A549 (cell line): Measurements from ENCODE around the gene KRTAP3-2. TPM values are rescaled to one million over a fixed set of nuclear protein-coding genes. Genes with fewer than 3 reads are reported as not detected.

Experiments used
- ATAC-seq, 2 experiments: fragments of 200-7000 bp in 1 of 2; fragments of >200 bp in 1 of 2; cut with Nextera tagmentation in 1 of 2; cut with Tn5 transposase in 1 of 2; 3 replicates each; pipeline versions ENCODE4 v1.8.0 to v1.9.1; 2018 to 2020; ENCODE audit warnings: mild to moderate bottlenecking in 1 of 2, moderate library complexity in 1 of 2
- CTCF ChIA-PET: fragments of 300-600 bp; sonication (Branson Sonifier 250); formaldehyde crosslinking; extraction: SDS; loops from one replicate; lab custom pipeline; 2021; ENCODE audit warnings: antibody characterized with exemption, inconsistent platforms; lab: Yijun Ruan, JAX
- POLR2A ChIA-PET: fragments of 350-600 bp; formaldehyde crosslinking; extraction: SDS; loops from one replicate; lab custom pipeline; 2021; ENCODE audit warnings: antibody characterized with exemption, inconsistent platforms; lab: Yijun Ruan, JAX
- DNase-seq, 2 experiments: peaks; one replicate each; pipeline versions ENCODE4 v3.0.0 to v3.0.0-alpha.2; 2011 to 2016; ENCODE audit warnings: low read depth in 1 of 2, low spot score in 1 of 2
- FAIRE-seq: peaks from 2 replicates; lab custom pipeline; 2011; peaks lifted over from hg19 to GRCh38; lab: Jason Lieb, UNC
- H3K27ac ChIP-seq, 2 experiments: fragments of >200 bp; sonication (Bioruptor Twin); formaldehyde crosslinking; 3 replicates each; pipeline ENCODE4 v1.5.1; 2016 to 2017
- H3K4me1 ChIP-seq: fragments of >200 bp; sonication (Bioruptor Twin); formaldehyde crosslinking; 3 replicates; pipeline ENCODE4 v1.6.1; 2016
- H3K4me2 ChIP-seq: fragments of >200 bp; sonication (Bioruptor Twin); formaldehyde crosslinking; 3 replicates; pipeline ENCODE4 v1.6.1; 2016
- H3K4me3 ChIP-seq: fragments of >200 bp; sonication (Bioruptor Twin); formaldehyde crosslinking; 3 replicates; pipeline ENCODE4 v1.5.1; 2016
- H3K9me3 ChIP-seq: fragments of >200 bp; sonication (Bioruptor Twin); formaldehyde crosslinking; 3 replicates; pipeline ENCODE4 v1.6.1; 2016
- CBX8 ChIP-seq: fragments of 200-600 bp; sonication (generic); IDR thresholded peaks from 2 replicates; pipeline ENCODE4 v1.6.1; 2016
- CHD2 ChIP-seq: fragments of 150-350 bp; IDR thresholded peaks from 2 replicates; pipeline ENCODE4 v1.6.1; 2014; ENCODE audit warnings: low read length; ENCODE audit not compliant: partially characterized antibody
- EP300 ChIP-seq, 2 experiments: fragments of >200 bp; sonication (Bioruptor Twin); formaldehyde crosslinking; IDR thresholded peaks; 2 replicates in 1 of 2; 3 replicates in 1 of 2; pipeline ENCODE4 v1.6.1; 2016 to 2017
- ESRRA ChIP-seq: fragments of 150-350 bp; IDR thresholded peaks from 2 replicates; pipeline ENCODE4 v1.6.1; 2014; ENCODE audit warnings: mild to moderate bottlenecking, low read length, borderline replicate concordance
- HDAC2 ChIP-seq: fragments of 200-600 bp; sonication (generic); IDR thresholded peaks from 2 replicates; pipeline ENCODE4 v1.6.1; 2016
- HEYL ChIP-seq: fragments of 250-450 bp; sonication (Bioruptor Pico); IDR thresholded peaks from 2 replicates; pipeline ENCODE4 v1.8.0; 2021; ENCODE audit warnings: mild to moderate bottlenecking, moderate library complexity
- JUNB ChIP-seq: fragments of >200 bp; sonication (Bioruptor Twin); formaldehyde crosslinking; IDR thresholded peaks from 2 replicates; pipeline ENCODE4 v1.6.1; 2016
- KDM1A ChIP-seq: fragments of 200-600 bp; sonication (generic); IDR thresholded peaks from 2 replicates; pipeline ENCODE4 v1.6.1; 2016; ENCODE audit warnings: low read depth, mild to moderate bottlenecking
- NPAS2 ChIP-seq: fragments of 250-450 bp; sonication (Bioruptor Pico); IDR thresholded peaks from 2 replicates; pipeline ENCODE4 v1.8.0; 2022; ENCODE audit warnings: mild to moderate bottlenecking, moderate library complexity, borderline replicate concordance
- POLR2A ChIP-seq: IDR thresholded peaks from 2 replicates; pipeline ENCODE4 v1.6.1; 2012; ENCODE audit warnings: mild to moderate bottlenecking, low read length
- RARB ChIP-seq: fragments of 250-450 bp; sonication (Bioruptor Pico); IDR thresholded peaks from 2 replicates; pipeline ENCODE4 v1.8.0; 2021; ENCODE audit warnings: mild to moderate bottlenecking, moderate library complexity
- RNF2 ChIP-seq: fragments of 200-600 bp; sonication (generic); IDR thresholded peaks from 2 replicates; pipeline ENCODE4 v1.6.1; 2016; ENCODE audit warnings: low read depth, mild to moderate bottlenecking, antibody characterized with exemption, moderate library complexity, borderline replicate concordance
- SMC3 ChIP-seq: fragments of >200 bp; sonication (Bioruptor Twin); formaldehyde crosslinking; IDR thresholded peaks from 3 replicates; pipeline ENCODE4 v1.6.1; 2018; ENCODE audit warnings: inconsistent platforms
- ZSCAN20 ChIP-seq: fragments of 250-450 bp; sonication (Bioruptor Pico); IDR thresholded peaks from 2 replicates; pipeline ENCODE4 v1.8.0; 2022; ENCODE audit warnings: mild to moderate bottlenecking, moderate library complexity
- WGBS: methylation state at CpG from one replicate; pipeline ENCODE4 v1.1.6; 2017; ENCODE audit errors: missing lambda C conversion rate; 5-methylcytosine and 5-hydroxymethylcytosine counted together
- polyA plus RNA-seq, 4 experiments: library from polyadenylated mRNA; depleted of rRNA in 3 of 4; stranded (reverse); fragments of >200 nt; fragmentation: RNase III in 1 of 4; extraction: RNeasy Plus Mini Kit Qiagen cat#74134 plus additional on column Dnase treatment in 1 of 4; gene quantifications; 2 replicates in 3 of 4; 3 replicates in 1 of 4; pipeline ENCODE4 v1.2.3, GENCODE V29; 2011 to 2017
- TF ChIP-seq, protein P1 (sequence below): fragments of 250-450 bp; sonication (Bioruptor Pico); IDR thresholded peaks from 2 replicates; pipeline ENCODE4 v1.5.0; 2021; ENCODE audit warnings: mild to moderate bottlenecking, moderate library complexity, borderline replicate concordance
- TF ChIP-seq, protein P2 (sequence below): fragments of 450-650 bp; IDR thresholded peaks from 2 replicates; pipeline ENCODE4 v1.6.1; 2014; ENCODE audit warnings: antibody characterized with exemption
- TF ChIP-seq, protein P3 (sequence below): fragments of >200 bp; sonication (Bioruptor Twin); formaldehyde crosslinking; IDR thresholded peaks from 3 replicates; pipeline ENCODE4 v1.6.1; 2016
- TF ChIP-seq, protein P4 (sequence below): fragments of >200 bp; sonication (Bioruptor Twin); formaldehyde crosslinking; IDR thresholded peaks from 3 replicates; pipeline ENCODE4 v1.5.1; 2016
- TF ChIP-seq, protein P5 (sequence below): IDR thresholded peaks from 2 replicates; pipeline ENCODE4 v1.6.1; 2012; ENCODE audit warnings: low read depth, borderline replicate concordance

The KRTAP3-2 gene
- polyA plus RNA-seq, 2 of the 4 experiments (the other 2 are of a cell fraction) = not detected

DNA sequence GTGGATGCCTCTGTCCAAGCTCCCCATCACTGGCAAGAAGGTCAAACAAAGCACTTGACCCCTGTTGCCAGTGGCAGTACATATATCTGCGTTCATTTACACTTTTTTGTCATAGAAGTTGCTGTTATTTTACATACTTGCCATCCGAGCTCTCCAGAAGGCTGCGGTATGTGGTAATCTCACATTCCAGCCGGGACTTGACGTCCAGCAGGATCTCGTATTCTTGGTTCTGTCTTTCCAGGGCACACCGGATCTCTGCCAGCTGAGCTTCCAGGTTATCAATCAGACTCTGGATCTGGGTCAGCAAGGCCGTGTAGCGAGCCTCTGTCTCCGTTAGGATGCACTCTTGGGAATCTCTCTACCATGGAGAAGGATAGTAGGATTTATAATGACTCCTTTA lies 39.6 kb downstream of the KRTAP3-2 start:
- CTCF ChIA-PET = interaction anchor here (1.0 to 1.5 kb wide), 3 partner anchors 28 to 536 kb away, joined by 3 to 7 read pairs (median 3); no protein-coding TSS in a partner anchor
- no peaks in the 10 kb centered on the region for H3K9me3 ChIP-seq
- ATAC-seq (no peak), FAIRE-seq (no peak), DNase-seq (no peak)
- POLR2A ChIA-PET = no interaction called here
- H3K4me1 ChIP-seq = peaks cover 24% of the 10 kb centered on the region
- H3K27ac ChIP-seq = no peak overlapping the region
- no peak overlapping the region for H3K4me2 ChIP-seq
- TF ChIP-seq, protein P1, sequence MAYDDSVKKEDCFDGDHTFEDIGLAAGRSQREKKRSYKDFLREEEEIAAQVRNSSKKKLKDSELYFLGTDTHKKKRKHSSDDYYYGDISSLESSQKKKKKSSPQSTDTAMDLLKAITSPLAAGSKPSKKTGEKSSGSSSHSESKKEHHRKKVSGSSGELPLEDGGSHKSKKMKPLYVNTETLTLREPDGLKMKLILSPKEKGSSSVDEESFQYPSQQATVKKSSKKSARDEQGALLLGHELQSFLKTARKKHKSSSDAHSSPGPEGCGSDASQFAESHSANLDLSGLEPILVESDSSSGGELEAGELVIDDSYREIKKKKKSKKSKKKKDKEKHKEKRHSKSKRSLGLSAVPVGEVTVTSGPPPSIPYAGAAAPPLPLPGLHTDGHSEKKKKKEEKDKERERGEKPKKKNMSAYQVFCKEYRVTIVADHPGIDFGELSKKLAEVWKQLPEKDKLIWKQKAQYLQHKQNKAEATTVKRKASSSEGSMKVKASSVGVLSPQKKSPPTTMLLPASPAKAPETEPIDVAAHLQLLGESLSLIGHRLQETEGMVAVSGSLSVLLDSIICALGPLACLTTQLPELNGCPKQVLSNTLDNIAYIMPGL (CRISPR knock-in tag) = no peak
- 91% methylated on average over 10 of the region's 10 CpGs for WGBS
- no peak overlapping the region for H3K4me3 ChIP-seq

DNA sequence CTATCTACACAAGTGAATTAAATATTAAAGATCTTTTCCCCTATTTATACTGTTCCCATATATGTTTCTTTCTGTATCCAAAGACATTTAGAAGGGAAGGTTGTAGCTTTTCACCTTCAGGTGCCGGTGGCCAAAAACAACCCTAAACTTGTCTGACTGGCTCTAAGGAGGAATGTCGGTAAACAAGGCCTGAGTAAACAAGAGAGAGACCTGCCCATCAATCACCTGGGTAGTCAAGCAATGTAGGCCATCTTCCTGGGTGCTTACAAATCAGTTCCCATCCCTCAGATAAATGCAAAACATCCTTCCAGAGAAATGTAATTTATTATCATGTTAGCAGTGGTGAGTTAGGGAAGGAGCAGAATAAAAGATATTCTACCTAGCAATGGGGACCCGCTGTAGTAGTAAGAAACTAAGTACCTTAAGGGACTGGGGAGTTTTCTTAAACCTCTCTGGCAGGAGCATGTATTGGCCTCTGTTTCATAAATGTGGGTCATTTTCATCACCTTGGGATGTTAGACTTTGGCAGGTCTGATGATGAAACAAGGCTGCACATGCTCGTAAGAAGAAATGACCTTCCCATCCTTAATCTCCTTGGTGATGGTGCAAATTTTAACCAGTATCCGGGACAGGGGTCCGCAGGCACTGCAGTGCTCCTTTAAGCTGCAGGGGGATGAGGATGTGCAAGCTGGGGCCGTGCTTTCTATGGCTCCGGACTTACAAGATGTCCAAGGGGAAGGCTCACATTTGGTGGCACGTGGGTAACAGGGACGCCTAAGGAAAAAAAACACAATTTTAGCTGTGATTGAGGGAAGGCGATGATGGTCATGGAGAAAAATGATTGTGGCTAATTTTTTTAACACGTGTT lies 41.4 kb downstream of the KRTAP3-2 start:
- Histone ChIP-seq H3K4me2 (peak overlapping the region; percentile 1; the same call in 1 of the 3 replicates), H3K27ac (peak overlapping the region in 1 of 2 experiments; percentile 26; a peak in 3 of 6 replicates)
- FAIRE-seq = no peak
- 75% methylated on average over 12 of the region's 12 CpGs for WGBS
- TF ChIP-seq, protein P2, sequence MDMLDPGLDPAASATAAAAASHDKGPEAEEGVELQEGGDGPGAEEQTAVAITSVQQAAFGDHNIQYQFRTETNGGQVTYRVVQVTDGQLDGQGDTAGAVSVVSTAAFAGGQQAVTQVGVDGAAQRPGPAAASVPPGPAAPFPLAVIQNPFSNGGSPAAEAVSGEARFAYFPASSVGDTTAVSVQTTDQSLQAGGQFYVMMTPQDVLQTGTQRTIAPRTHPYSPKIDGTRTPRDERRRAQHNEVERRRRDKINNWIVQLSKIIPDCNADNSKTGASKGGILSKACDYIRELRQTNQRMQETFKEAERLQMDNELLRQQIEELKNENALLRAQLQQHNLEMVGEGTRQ = no peak
- TF ChIP-seq RARB (CRISPR knock-in tag) = no peak
- TF ChIP-seq, protein P3, sequence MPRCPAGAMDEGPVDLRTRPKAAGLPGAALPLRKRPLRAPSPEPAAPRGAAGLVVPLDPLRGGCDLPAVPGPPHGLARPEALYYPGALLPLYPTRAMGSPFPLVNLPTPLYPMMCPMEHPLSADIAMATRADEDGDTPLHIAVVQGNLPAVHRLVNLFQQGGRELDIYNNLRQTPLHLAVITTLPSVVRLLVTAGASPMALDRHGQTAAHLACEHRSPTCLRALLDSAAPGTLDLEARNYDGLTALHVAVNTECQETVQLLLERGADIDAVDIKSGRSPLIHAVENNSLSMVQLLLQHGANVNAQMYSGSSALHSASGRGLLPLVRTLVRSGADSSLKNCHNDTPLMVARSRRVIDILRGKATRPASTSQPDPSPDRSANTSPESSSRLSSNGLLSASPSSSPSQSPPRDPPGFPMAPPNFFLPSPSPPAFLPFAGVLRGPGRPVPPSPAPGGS = no peak
- TF ChIP-seq HEYL (CRISPR knock-in tag) = no peak
- TF ChIP-seq KDM1A = no peak
- TF ChIP-seq EP300 (IDR thresholded peaks at IDR 0.05) = no peak
- TF ChIP-seq, protein P4, sequence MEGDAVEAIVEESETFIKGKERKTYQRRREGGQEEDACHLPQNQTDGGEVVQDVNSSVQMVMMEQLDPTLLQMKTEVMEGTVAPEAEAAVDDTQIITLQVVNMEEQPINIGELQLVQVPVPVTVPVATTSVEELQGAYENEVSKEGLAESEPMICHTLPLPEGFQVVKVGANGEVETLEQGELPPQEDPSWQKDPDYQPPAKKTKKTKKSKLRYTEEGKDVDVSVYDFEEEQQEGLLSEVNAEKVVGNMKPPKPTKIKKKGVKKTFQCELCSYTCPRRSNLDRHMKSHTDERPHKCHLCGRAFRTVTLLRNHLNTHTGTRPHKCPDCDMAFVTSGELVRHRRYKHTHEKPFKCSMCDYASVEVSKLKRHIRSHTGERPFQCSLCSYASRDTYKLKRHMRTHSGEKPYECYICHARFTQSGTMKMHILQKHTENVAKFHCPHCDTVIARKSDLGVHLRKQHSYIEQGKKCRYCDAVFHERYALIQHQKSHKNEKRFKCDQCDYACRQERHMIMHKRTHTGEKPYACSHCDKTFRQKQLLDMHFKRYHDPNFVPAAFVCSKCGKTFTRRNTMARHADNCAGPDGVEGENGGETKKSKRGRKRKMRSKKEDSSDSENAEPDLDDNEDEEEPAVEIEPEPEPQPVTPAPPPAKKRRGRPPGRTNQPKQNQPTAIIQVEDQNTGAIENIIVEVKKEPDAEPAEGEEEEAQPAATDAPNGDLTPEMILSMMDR = no peak
- TF ChIP-seq NPAS2 (CRISPR knock-in tag) = no peak
- TF ChIP-seq HDAC2 = no peak
- TF ChIP-seq, protein P1 (CRISPR knock-in tag) = no peak
- TF ChIP-seq ZSCAN20 = no peak
- no peak for TF ChIP-seq ESRRA
- TF ChIP-seq CHD2 = no peak
- no peak for TF ChIP-seq JUNB
- TF ChIP-seq, protein P5, sequence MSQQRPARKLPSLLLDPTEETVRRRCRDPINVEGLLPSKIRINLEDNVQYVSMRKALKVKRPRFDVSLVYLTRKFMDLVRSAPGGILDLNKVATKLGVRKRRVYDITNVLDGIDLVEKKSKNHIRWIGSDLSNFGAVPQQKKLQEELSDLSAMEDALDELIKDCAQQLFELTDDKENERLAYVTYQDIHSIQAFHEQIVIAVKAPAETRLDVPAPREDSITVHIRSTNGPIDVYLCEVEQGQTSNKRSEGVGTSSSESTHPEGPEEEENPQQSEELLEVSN = no peak
- no peak for TF ChIP-seq CBX8
- TF ChIP-seq SMC3 = no peak
- no peak for TF ChIP-seq POLR2A
- TF ChIP-seq RNF2 = no peak
- TF ChIP-seq, all 56 proteins: peak for 0
- ATAC-seq (no peak), DNase-seq (no peak)
- no peak overlapping the region for H3K4me3 ChIP-seq
- ChIA-PET POLR2A (no interaction called here), CTCF (interaction anchor here (0.9 to 1.7 kb wide), 6 partner anchors 11 to 708 kb away, joined by 3 to 8 read pairs (median 4); no protein-coding TSS in a partner anchor)
- H3K9me3 ChIP-seq = no peaks in the 10 kb centered on the region
- H3K4me1 ChIP-seq = peaks cover 28% of the 10 kb centered on the region
